HepG2 (cell line): Measurements from ENCODE around the gene DCDC1.

Experiments
- CBFB ChIP-seq: sonication (generic); formaldehyde crosslinking; IDR thresholded peaks from 2 replicates; pipeline ENCODE4 v1.4.0; 2020; ENCODE audit warnings: missing genetic modification reagents
- HNF4A ChIP-seq: sonication (generic); formaldehyde crosslinking; IDR thresholded peaks from 2 replicates; pipeline ENCODE4 v1.4.0; 2020; ENCODE audit warnings: missing genetic modification reagents
- MTF1 ChIP-seq: sonication (generic); formaldehyde crosslinking; IDR thresholded peaks from 2 replicates; pipeline ENCODE4 v1.5.0; 2020; ENCODE audit warnings: missing genetic modification reagents
- ZNF740 ChIP-seq: sonication (generic); formaldehyde crosslinking; IDR thresholded peaks from 2 replicates; pipeline ENCODE4 v1.4.0; 2020; ENCODE audit warnings: missing genetic modification reagents
- ZNF747 ChIP-seq: sonication (generic); formaldehyde crosslinking; IDR thresholded peaks from 2 replicates; pipeline ENCODE4 v1.8.1; 2023; ENCODE audit warnings: missing genetic modification reagents, mild to moderate bottlenecking, borderline replicate concordance

DNA sequence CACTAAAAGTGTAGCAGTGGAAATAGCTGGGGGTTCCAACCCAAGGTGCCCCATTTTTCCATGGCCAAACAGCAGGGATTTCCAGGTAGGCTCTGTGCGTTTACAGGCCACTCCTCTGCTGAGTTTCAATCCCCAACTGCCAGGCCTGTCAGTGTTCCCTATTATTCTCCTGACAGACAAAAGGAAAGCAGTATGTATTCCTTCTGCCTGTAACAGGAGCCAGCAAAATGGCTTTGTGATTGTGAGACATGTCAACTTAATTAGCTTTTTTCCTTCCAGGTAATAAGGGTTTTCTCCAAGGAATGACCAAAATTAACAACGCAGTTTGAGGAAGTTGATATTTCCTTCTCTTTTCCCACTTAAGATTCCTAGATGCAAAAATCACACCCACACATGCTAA, 506.3 kb downstream of the DCDC1 start:
- TF ChIP-seq MTF1 (CRISPR knock-in tag): no peak
- TF ChIP-seq ZNF740 (CRISPR knock-in tag): no peak
- no peak for TF ChIP-seq CBFB
- TF ChIP-seq ZNF747 (CRISPR knock-in tag): no peak
- TF ChIP-seq HNF4A (CRISPR knock-in tag): no peak
